ENCODE data around the gene MARF1. TPM values are rescaled to one million over a fixed set of nuclear protein-coding genes. Genes with fewer than 3 reads are reported as not detected.

The MARF1 gene
- total RNA-seq, 3 donors from 2014 or later, result 60.1 to 162 (median 90.9) TPM

DNA sequence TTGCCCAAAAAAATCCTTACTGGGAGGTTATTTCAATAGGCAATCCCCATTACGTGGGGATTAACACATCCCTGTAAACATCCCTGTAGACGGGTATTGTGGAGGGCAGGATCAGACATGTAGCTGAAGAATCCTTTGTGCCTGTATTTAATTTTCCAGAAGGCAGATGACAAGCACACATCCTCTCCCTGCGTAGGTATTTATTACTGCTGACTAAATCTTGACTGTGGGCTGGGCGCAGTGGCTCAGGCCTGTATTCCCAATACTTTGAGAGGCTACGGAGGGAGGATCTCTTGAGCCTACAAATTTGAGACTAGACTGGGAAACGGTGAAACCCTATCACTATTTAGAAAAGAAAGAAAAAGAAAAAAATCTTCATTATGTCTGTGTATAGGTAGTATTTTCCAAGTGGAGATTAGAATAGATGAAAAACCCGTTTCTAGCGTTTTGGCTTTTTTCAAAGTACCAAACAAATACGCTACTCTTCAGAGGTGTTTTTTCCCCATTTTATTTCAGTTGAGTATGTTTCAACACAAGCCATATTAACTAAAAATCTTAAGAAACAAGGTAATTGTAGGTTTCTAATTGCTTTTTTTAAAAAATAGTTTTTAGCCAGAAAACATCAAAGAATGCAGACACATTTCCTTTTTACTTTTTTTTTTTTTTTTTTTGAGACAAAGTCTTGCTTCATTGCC lies 1.5 kb upstream of the MARF1 start:
- ATAC-seq (peak; percentile 23), DNase-seq (peak in 1 of 3 donors; percentile 24)
- H3K4me3 ChIP-seq, result no peak overlapping the region

DNA sequence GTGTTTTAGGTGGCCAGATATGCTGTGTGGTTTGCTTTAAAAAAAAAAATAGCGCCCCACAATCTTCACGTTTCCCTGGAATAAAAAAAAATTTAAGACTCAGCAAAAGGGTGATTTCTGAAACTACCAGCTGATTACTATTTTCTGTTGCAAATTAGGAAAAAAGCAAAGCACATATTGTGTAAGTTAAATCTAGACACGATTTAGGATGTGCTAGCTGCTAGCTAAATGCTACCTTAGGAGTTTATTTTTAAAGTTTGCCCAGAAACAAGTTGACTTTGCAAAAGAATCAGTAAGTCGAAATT lies 944 bp upstream of the MARF1 start:
- ATAC-seq (no peak), DNase-seq (no peak)
- Histone ChIP-seq H3K36me3 (ENCODE audit: low read depth) (no peaks in the 10 kb centered on the region), H3K4me1 (ENCODE audit: low read depth) (peaks cover 27% of the 10 kb centered on the region), H3K4me3 (no peak overlapping the region), H3K9me3 (no peaks in the 10 kb centered on the region)
- intact Hi-C loops (cut with DNase I, micrococcal nuclease), result no loop called here
- TF ChIP-seq, protein P1, sequence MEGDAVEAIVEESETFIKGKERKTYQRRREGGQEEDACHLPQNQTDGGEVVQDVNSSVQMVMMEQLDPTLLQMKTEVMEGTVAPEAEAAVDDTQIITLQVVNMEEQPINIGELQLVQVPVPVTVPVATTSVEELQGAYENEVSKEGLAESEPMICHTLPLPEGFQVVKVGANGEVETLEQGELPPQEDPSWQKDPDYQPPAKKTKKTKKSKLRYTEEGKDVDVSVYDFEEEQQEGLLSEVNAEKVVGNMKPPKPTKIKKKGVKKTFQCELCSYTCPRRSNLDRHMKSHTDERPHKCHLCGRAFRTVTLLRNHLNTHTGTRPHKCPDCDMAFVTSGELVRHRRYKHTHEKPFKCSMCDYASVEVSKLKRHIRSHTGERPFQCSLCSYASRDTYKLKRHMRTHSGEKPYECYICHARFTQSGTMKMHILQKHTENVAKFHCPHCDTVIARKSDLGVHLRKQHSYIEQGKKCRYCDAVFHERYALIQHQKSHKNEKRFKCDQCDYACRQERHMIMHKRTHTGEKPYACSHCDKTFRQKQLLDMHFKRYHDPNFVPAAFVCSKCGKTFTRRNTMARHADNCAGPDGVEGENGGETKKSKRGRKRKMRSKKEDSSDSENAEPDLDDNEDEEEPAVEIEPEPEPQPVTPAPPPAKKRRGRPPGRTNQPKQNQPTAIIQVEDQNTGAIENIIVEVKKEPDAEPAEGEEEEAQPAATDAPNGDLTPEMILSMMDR (IDR thresholded peaks at IDR 0.05), result no peak

More for the DNA sequence above, 1.5 kb upstream of the MARF1 start:
- Histone ChIP-seq H3K9me3 (no peaks in the 10 kb centered on the region), H3K4me1 (ENCODE audit: low read depth) (peaks cover 31% of the 10 kb centered on the region), H3K36me3 (ENCODE audit: low read depth) (no peaks in the 10 kb centered on the region)
- TF ChIP-seq, protein P1 (IDR thresholded peaks at IDR 0.05), result no peak
- intact Hi-C loops (cut with DNase I, micrococcal nuclease), result no loop called here

DNA sequence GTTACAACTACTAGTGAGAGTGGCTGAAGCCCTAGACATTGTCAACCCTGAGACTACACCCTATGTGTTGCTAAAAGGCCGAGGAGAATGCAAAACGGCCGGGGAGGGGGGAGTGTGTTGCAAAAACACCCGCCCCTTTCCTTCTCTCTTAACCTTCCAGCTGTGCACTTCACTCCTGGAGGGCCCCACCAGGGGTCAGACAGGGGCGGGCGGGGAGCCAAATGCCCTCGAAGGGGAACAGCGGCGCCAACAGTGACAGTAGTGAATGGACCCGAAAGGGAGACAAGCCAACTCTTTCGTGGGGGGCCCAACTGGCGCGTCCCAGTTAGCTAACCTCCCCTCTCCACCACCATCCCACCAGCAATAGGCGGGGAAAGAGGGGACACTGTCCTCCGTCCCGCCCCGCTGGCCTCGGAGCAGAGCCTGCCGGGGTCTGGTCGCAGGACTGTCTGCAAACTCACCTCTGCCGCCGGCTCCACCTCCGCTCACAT lies 352 bp downstream of the MARF1 start:
- Histone ChIP-seq H3K36me3 (ENCODE audit: low read depth) (no peaks in the 10 kb centered on the region), H3K4me3 (peak overlapping the region; percentile 80), H3K4me1 (ENCODE audit: low read depth) (peaks cover 27% of the 10 kb centered on the region), H3K9me3 (no peaks in the 10 kb centered on the region)
- ATAC-seq, result peak; percentile 67
- TF ChIP-seq, protein P1 (IDR thresholded peaks at IDR 0.05), result no peak
- DNase-seq, result peak; percentile 79 to 91 (median 85)
- intact Hi-C loops (cut with DNase I, micrococcal nuclease), result no loop called here

DNA sequence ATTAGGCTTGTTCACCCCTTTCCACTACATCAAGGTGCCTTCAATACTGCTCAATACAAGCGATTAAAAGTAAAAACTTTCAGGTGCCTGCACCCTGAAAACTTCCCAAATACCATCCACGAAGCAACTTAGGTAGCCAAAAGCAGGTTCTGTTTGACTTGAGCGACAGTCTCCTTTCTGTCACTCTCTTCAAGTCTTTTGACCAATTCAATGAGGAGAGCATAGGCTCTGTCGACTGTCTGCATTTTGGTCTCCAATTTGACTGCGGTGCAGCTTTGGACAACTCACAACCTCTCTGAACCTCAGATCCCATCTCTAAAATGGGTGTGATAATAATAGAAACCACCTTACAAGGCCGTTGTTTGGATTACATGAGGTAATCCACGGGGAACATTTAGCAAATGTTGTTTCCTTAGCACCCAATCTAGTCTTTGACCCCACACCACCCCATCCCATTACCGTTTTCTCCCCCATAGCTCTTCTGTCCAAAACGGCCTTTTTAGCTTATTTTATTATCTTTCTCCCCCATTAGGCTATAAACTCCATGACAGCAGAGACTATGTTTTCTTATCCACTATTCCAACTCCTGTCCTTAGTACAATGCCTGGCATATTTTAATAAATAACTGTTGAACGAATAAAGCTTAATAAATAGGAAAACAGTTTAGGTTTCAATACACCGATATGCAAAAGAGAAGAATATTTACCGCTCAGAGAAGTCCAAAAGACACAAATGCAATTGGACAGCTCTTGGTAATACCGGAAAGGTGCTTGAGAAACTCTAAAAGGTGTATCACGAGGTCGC lies 999 bp downstream of the MARF1 start:
- DNase-seq, result no peak

DNA sequence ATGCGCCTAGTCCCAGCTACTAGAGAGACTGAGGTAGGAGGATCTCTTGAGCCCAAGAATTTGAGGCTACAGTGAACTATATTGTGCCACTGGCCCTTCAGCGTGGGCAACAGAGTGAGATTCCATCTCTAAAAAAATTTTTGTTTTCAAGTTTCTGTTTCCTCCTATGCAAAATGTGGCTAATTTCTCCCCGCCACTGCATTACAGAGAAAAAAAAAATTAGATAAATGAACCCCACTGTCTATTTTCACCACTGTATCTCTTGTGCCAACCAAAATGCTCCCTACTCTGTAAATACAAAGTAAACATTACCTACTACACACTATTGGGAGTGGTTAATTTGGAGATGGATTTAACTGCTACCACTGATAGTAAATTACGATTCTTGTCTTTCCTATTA lies 2.0 kb downstream of the MARF1 start:
- intact Hi-C loops (cut with DNase I, micrococcal nuclease), result no loop called here
- Histone ChIP-seq H3K4me1 (ENCODE audit: low read depth) (peaks cover 27% of the 10 kb centered on the region), H3K9me3 (no peaks in the 10 kb centered on the region), H3K36me3 (ENCODE audit: low read depth) (no peaks in the 10 kb centered on the region), H3K4me3 (no peak overlapping the region)
- DNase-seq, result no peak
- ATAC-seq, result no peak
- TF ChIP-seq, protein P1 (IDR thresholded peaks at IDR 0.05), result no peak

More for the DNA sequence above, 999 bp downstream of the MARF1 start:
- intact Hi-C loops (cut with DNase I, micrococcal nuclease), result no loop called here
- TF ChIP-seq, protein P1 (IDR thresholded peaks at IDR 0.05), result no peak
- no peaks in the 10 kb centered on the region for H3K9me3 ChIP-seq
- no peaks in the 10 kb centered on the region for H3K36me3 ChIP-seq (ENCODE audit: low read depth)
- H3K4me1 ChIP-seq (ENCODE audit: low read depth), result peaks cover 27% of the 10 kb centered on the region
- ATAC-seq, result no peak
- peak overlapping the region; percentile 80 for H3K4me3 ChIP-seq
